HG03460 (cell line): ENCODE measurements around the gene PRKAA1.
"Not testable (repeated sequence)": the region's sequence is repeated elsewhere in the genome, so short reads cannot be mapped to it uniquely, and the experiment has no call there.

Experiments used
- ATAC-seq: cut with Tn5 transposase; IDR thresholded peaks from one replicate; pipeline ENCODE4 v1.9.1; 2021; ENCODE audit not compliant: unreplicated experiment

Gene PRKAA1

DNA sequence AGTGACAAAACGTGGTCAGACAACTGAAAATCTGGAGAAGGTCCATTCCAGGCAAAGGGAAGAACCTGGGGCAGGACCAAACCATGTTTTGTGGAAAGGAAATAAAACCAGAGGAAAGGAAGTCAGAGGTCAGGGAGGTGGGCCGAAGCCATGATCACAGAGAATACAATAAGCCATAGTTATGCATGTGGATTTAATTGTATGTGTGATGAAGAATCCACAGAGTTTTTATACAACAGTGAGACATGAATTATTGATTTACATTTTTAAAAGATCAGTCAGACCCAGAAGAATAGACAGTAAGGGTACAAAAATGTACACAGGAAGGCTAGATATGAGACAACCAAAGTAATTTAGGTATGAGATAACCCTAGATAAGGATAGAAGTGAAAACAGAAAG lies 63.2 kb downstream of the PRKAA1 start:
- no peak for ATAC-seq

DNA sequence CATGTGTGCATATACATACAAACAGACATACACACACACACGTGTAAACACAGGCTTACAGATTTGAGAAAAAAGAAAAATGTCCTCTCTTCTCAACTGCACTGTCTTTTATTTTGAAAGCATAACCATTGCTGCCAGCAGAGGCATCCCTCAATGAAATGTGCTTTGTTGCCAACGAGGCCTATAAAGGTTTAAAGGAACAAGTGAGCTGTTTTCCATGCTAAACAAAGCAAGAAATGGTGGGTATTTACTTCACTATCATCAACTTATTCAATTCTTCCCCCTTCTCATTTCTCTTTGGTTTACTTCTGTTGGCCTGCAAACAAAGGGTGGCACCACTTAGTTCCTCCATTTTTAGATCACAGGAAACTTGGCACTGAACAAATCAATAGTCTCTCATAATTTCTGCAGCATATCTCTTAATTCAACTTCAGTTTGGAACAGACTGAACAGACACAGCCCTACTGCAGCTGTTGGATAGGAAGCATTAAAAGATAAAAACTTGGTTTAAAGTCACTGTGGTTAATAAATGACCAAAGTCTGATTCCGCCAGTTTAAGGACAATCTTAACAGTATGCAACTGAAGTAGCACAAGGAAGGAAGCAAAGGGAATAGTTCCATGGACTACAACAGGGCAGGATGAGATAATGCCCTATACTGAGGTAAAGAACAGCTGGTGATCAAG lies 64.2 kb downstream of the PRKAA1 start:
- no peak for ATAC-seq

DNA sequence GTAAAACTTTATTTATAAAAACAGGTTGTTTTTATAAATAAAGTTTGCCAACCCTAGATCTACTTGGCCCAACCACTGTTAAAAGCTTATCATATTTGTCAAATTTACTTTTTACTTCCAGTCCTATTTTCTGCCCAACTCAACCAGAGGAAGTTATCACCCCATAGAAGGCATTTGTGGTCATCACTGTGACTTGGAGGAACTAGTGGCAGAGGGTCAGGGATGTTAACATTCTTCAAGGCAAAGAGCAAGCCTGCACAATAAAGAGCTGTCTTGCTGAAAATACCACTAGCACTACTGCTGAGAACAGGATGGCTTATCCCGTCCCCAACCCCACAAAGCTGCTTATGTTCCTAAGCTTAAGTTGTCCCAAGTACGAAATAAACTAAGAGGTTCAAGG lies 64.7 kb downstream of the PRKAA1 start:
- no peak for ATAC-seq

DNA sequence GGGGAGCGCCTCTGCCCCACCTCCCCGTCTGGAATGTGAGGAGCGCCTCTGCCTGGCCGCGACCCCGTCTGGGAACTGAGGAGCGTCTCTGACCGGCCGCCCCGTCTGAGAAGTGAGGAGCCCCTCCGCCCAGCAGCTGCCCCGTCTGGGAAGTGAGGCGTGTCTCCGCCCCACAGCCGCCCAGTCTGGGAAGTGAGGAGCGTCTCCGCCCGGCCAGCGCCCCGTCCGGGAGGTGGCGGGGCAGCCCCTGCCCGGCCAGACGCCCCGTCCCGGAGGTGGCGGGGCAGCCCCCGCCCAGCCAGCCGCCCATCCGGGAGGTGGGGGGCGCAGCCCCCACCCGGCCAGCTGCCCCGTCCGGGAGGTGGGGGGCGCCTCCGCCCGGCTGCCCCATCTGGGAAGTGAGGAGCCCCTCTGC lies 75.7 kb downstream of the PRKAA1 start:
- ATAC-seq, result not testable (repeated sequence)

DNA sequence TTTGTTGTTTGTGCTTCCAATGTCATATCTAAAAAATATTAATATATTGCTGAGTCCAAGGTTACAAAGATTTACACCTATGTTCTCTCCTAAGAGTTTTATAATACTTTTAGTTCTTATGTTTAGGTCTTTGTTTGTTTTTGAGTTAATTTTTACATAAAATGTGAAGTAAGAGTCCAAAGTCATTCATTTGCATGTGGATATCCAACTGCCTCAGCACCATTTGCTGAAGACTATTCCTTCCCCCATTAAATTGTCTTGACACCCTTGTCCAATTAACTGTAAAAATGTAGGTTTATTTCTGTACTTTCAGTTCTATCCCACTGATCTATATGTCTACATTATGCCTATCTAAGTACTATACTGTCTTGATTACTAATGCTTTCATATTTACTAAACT lies 78.1 kb downstream of the PRKAA1 start:
- ATAC-seq, result no peak

DNA sequence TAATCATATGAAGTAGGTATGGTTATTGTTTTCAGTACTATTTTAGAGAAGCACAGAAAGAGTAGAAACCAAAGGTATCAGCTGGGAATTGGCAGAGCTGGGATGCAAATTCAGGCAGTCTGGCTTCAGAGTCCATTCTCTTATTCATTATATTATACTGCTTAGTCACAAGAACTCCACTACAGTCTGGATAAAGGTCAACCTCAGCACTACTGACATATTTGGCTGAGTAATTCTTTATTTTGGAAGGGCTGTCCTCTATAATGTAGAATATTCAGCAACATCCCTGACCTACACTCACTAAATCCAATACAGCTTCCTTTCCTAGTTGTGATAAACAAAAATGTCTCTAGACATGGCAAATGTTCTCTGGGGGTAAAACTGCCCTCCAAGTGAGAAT lies 80.9 kb downstream of the PRKAA1 start:
- no peak for ATAC-seq

DNA sequence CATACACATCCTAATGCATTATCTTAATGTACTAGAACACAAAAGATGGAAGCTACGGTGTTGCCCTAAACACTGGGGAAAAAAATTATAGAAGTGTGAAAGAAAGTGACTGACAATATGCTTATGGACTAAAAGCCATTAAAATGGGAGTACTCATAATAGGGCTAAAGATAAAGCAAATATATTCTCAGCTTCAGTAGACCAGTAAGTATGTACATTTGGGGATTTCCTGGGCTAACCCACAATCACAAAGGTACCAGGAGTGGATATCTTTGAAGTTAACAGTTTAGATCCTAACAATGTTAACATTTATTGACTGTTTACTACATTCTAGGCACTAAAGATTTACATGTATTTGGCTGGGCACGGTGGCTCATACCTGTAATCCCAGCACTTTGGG lies 81.6 kb downstream of the PRKAA1 start:
- no peak for ATAC-seq

DNA sequence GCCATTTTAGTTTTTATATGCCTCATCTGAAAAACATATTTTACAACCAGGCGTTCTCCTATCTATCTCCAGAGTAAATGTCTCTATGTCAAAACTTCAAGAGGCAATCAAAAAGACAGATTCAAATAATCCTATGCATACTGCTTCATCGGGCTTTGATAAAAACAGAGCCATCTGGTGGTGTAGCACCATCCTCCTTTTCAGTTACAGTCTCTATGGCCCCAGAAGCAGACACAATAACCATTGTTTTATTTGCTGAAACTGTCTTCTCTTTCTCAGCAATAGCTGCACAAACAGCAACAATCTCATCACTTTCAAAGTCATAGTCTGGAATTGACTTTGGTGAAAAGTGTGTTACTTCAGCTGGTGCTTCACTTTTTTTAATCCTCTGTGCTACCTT lies 82.2 kb downstream of the PRKAA1 start:
- no peak for ATAC-seq

DNA sequence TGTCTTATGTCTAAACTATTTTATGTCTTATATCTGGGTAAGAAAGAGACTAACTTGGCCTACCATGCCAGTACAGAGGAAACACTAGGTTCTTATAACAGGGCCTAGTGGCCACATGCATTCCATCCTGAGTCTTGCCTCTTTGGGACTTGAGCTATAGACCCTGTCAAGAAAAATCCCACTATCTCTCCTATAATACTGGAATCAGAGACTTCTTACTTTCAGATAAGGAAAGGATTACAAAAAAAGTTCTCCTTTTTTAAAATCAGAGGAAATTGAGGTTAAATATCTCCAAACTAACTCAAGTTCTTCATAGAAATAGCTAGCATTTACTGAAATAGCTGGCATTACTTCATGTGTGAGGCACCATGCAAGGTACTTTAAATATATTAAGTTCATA lies 84.2 kb downstream of the PRKAA1 start:
- no peak for ATAC-seq

DNA sequence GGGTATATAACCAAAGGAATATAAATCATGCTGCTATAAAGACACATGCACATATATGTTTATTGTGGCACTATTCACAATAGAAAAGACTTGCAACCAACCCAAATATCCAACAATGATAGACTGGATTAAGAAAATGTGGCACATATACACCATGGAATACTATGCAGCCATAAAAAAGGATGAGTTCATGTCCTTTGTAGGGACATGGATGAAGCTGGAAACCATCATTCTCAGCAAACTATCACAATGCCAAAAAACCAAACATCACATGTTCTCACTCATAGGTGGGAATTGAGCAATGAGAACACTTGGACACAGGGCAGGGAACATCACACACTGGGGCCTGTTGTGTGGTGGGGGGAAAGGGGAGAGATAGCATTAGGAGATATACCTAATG lies 87.6 kb downstream of the PRKAA1 start:
- ATAC-seq, result not testable (repeated sequence)
